ENCODE results near the gene USP17L10.
"Not testable (repeated sequence)": the region's sequence is repeated elsewhere in the genome, so short reads cannot be mapped to it uniquely, and the experiment has no call there.

Gene USP17L10

DNA sequence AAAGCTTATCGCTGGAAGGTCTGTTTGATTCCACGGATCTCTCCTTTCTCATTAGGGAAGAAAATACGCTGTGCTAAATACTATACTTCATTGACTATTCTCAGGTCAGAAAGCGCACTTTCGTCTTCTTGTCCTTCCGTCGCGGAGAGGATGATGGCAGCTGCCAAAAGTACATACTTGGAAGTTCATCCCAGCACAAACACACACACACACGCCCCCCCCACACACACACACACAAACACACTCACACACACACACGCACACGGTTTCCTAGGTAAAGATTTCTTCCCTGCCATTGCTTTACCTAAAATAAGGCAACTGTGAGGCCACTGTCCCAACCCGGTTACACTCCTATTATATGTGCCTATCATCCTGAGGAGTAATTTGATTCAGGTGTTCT, 28.0 kb downstream of the USP17L10 start:
- not testable (repeated sequence) for H3K4me1 ChIP-seq (ENCODE audit: low read depth, poor library complexity, severe bottlenecking); H3K27ac ChIP-seq; H3K4me2 ChIP-seq; H3K4me3 ChIP-seq (IDR thresholded peaks at IDR 0.05; ENCODE audit: insufficient read depth, low read depth, low read length); H3K9ac ChIP-seq; H3K36me3 ChIP-seq (ENCODE audit: insufficient read depth); H4K20me1 ChIP-seq (ENCODE audit: insufficient read depth); H2AFZ ChIP-seq (ENCODE audit: low read depth); H3K79me2 ChIP-seq (ENCODE audit: insufficient read depth, low read depth); H3K27me3 ChIP-seq (ENCODE audit: insufficient read depth, low read depth)

DNA sequence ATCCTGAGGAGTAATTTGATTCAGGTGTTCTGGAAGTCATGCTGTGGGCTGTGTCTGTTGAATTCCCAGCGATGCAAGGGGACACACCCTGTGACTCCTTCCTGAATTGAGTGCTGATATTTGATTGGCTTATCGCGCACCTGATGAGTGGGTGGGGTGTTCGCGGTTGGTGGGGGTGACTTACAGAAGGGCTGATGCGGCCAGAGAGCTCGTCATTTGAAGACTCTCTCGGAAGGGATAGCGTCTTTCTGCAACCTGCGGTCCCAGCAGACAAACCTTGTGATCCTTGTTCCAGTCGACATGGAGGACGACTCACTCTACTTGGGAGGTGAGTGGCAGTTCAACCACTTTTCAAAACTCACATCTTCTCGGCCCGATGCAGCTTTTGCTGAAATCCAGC, 33.1 kb downstream of the USP17L10 start, which contains the start of gene USP17L17:
TSS of gene USP17L17 (plus strand) at position 301 of the 400 bp plus-strand sequence. CDS start at position 301, 0 bp downstream.
- not testable (repeated sequence) for H3K9ac ChIP-seq; H3K4me3 ChIP-seq (IDR thresholded peaks at IDR 0.05; ENCODE audit: insufficient read depth, low read depth, low read length); H2AFZ ChIP-seq (ENCODE audit: low read depth); H3K4me1 ChIP-seq (ENCODE audit: low read depth, poor library complexity, severe bottlenecking); H4K20me1 ChIP-seq (ENCODE audit: insufficient read depth); H3K27me3 ChIP-seq (ENCODE audit: insufficient read depth, low read depth); H3K27ac ChIP-seq; H3K36me3 ChIP-seq (ENCODE audit: insufficient read depth); H3K79me2 ChIP-seq (ENCODE audit: insufficient read depth, low read depth); H3K4me2 ChIP-seq

- H2AFZ ChIP-seq (ENCODE audit: low read depth); H3K4me3 ChIP-seq (IDR thresholded peaks at IDR 0.05; ENCODE audit: insufficient read depth, low read depth, low read length); H3K4me2 ChIP-seq; H3K4me1 ChIP-seq (ENCODE audit: low read depth, poor library complexity, severe bottlenecking); H3K79me2 ChIP-seq (ENCODE audit: insufficient read depth, low read depth); H3K36me3 ChIP-seq (ENCODE audit: insufficient read depth); H3K27me3 ChIP-seq (ENCODE audit: insufficient read depth, low read depth); H4K20me1 ChIP-seq (ENCODE audit: insufficient read depth); H3K27ac ChIP-seq; H3K9ac ChIP-seq: not testable (repeated sequence)
Observed at GRCh38 chr4:9247953-9248680, 37.7 kb downstream of the USP17L10 start, which contains the start of gene USP17L18. Gene USP17L18 (plus strand): TSS chr4:9248630. CDS start chr4:9248630, 0 bp downstream.

GRCh38 chr4:9253078-9253477, 42.6 kb downstream of the USP17L10 start, which contains the start of gene USP17L19:
Gene USP17L19 (plus strand): TSS chr4:9253378. CDS start chr4:9253378, 0 bp downstream.
- not testable (repeated sequence) for H3K27me3 ChIP-seq (ENCODE audit: insufficient read depth, low read depth); H2AFZ ChIP-seq (ENCODE audit: low read depth); H3K36me3 ChIP-seq (ENCODE audit: insufficient read depth); H3K79me2 ChIP-seq (ENCODE audit: insufficient read depth, low read depth); H3K4me2 ChIP-seq; H3K9ac ChIP-seq; H4K20me1 ChIP-seq (ENCODE audit: insufficient read depth); H3K27ac ChIP-seq; H3K4me3 ChIP-seq (IDR thresholded peaks at IDR 0.05; ENCODE audit: insufficient read depth, low read depth, low read length); H3K4me1 ChIP-seq (ENCODE audit: low read depth, poor library complexity, severe bottlenecking)

DNA sequence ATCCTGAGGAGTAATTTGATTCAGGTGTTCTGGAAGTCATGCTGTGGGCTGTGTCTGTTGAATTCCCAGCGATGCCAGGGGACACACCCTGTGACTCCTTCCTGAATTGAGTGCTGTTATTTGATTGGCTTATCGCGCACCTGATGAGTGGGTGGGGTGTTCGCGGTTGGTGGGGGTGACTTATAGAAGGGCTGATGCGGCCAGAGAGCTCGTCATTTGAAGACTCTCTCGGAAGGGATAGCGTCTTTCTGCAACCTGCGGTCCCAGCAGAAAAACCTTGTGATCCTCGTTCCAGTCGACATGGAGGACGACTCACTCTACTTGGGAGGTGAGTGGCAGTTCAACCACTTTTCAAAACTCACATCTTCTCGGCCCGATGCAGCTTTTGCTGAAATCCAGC, 47.4 kb downstream of the USP17L10 start, which contains the start of gene USP17L20:
TSS of gene USP17L20 (plus strand) at position 301 of the 400 bp plus-strand sequence. CDS start at position 301, 0 bp downstream.
- not testable (repeated sequence) for H3K36me3 ChIP-seq (ENCODE audit: insufficient read depth); H3K79me2 ChIP-seq (ENCODE audit: insufficient read depth, low read depth); H2AFZ ChIP-seq (ENCODE audit: low read depth); H3K27me3 ChIP-seq (ENCODE audit: insufficient read depth, low read depth); H3K9ac ChIP-seq; H4K20me1 ChIP-seq (ENCODE audit: insufficient read depth); H3K4me2 ChIP-seq; H3K27ac ChIP-seq; H3K4me1 ChIP-seq (ENCODE audit: low read depth, poor library complexity, severe bottlenecking); H3K4me3 ChIP-seq (IDR thresholded peaks at IDR 0.05; ENCODE audit: insufficient read depth, low read depth, low read length)

Data from KMS-11 (cell line).